ENCODE data around the gene PDLIM1. TPM values are rescaled to one million over a fixed set of nuclear protein-coding genes. Genes with fewer than 3 reads are reported as not detected.

The PDLIM1 gene
- total and polyA plus RNA-seq, 2 donors (not counting 1 experiment from before 2014, with no cell fraction given): 24.3 to 390 TPM

GRCh38 chr10:95315509-95315908, 24.7 kb upstream of the PDLIM1 start:
- no peaks in the 10 kb centered on the region for H3K9me3 ChIP-seq (ENCODE audit: control insufficient read depth, insufficient read depth, low read depth, low read length)
- H3K4me1 ChIP-seq (ENCODE audit: control insufficient read depth, extremely low read depth, insufficient read depth, low read length): no peaks in the 10 kb centered on the region
- no peaks in the 10 kb centered on the region for H3K27me3 ChIP-seq (ENCODE audit: control insufficient read depth, insufficient read depth, low read length)
- H3K9ac ChIP-seq (ENCODE audit: insufficient read depth, low read length): no peak overlapping the region
- no peaks in the 10 kb centered on the region for H3K79me2 ChIP-seq (ENCODE audit: control insufficient read depth, insufficient read depth, low read length)
- no peaks in the 10 kb centered on the region for H3K36me3 ChIP-seq (ENCODE audit: control insufficient read depth, insufficient read depth, low read length)
- TF ChIP-seq EZH2 (IDR thresholded peaks at IDR 0.05; ENCODE audit: low read length, missing control alignments): no peak
- no peak for TF ChIP-seq CTCF (conservative IDR thresholded peaks at IDR 0.05 in 1 of 2, IDR thresholded peaks at IDR 0.05 in 1 of 2; ENCODE audit: low read depth in 1 of 2, low read length in 2 of 2)
- H3K4me3 ChIP-seq (replicated peaks in 1 of 4; ENCODE audit: control extremely low read depth in 1 of 4, insufficient read depth in 1 of 4, low read depth in 3 of 4, low read length in 4 of 4): no peak overlapping the region
- DNase-seq (ENCODE audit: low read depth in 2 of 2): no peak
- H3K27ac ChIP-seq (ENCODE audit: insufficient read depth, low read length): no peak overlapping the region
- no peak overlapping the region for H2AFZ ChIP-seq (ENCODE audit: low read length)
- H3K4me2 ChIP-seq (ENCODE audit: extremely low read depth, insufficient read depth, low read length): no peak overlapping the region
- no peaks in the 10 kb centered on the region for H4K20me1 ChIP-seq (ENCODE audit: control insufficient read depth, extremely low read depth, insufficient read depth, low read length)

GRCh38 chr10:95314192-95314918, 23.6 kb upstream of the PDLIM1 start:
- Histone ChIP-seq H4K20me1 (ENCODE audit: control insufficient read depth, extremely low read depth, insufficient read depth, low read length) (no peaks in the 10 kb centered on the region), H3K27me3 (ENCODE audit: control insufficient read depth, insufficient read depth, low read length) (no peaks in the 10 kb centered on the region), H3K4me1 (ENCODE audit: control insufficient read depth, extremely low read depth, insufficient read depth, low read length) (no peaks in the 10 kb centered on the region), H3K36me3 (ENCODE audit: control insufficient read depth, insufficient read depth, low read length) (no peaks in the 10 kb centered on the region), H3K4me3 (replicated peaks in 1 of 4; ENCODE audit: control extremely low read depth in 1 of 4, insufficient read depth in 1 of 4, low read depth in 3 of 4, low read length in 4 of 4) (no peak overlapping the region), H3K27ac (ENCODE audit: insufficient read depth, low read length) (no peak overlapping the region), H3K4me2 (ENCODE audit: extremely low read depth, insufficient read depth, low read length) (no peak overlapping the region), H2AFZ (ENCODE audit: low read length) (no peak overlapping the region), H3K79me2 (ENCODE audit: control insufficient read depth, insufficient read depth, low read length) (no peaks in the 10 kb centered on the region), H3K9me3 (ENCODE audit: control insufficient read depth, insufficient read depth, low read depth, low read length) (no peaks in the 10 kb centered on the region), H3K9ac (ENCODE audit: insufficient read depth, low read length) (no peak overlapping the region)
- no peak for DNase-seq (ENCODE audit: low read depth in 2 of 2)
- TF ChIP-seq EZH2 (IDR thresholded peaks at IDR 0.05; ENCODE audit: low read length, missing control alignments) (no peak), CTCF (conservative IDR thresholded peaks at IDR 0.05 in 1 of 2, IDR thresholded peaks at IDR 0.05 in 1 of 2; ENCODE audit: low read depth in 1 of 2, low read length in 2 of 2) (no peak)

- H3K79me2 ChIP-seq (ENCODE audit: control insufficient read depth, insufficient read depth, low read length): no peaks in the 10 kb centered on the region
- H3K4me1 ChIP-seq (ENCODE audit: control insufficient read depth, extremely low read depth, insufficient read depth, low read length): peaks cover 6% of the 10 kb centered on the region
- no peaks in the 10 kb centered on the region for H4K20me1 ChIP-seq (ENCODE audit: control insufficient read depth, extremely low read depth, insufficient read depth, low read length)
- DNase-seq (ENCODE audit: low read depth in 2 of 2): no peak
- no peaks in the 10 kb centered on the region for H3K9me3 ChIP-seq (ENCODE audit: control insufficient read depth, insufficient read depth, low read depth, low read length)
- H3K27ac ChIP-seq (ENCODE audit: insufficient read depth, low read length): no peak overlapping the region
- TF ChIP-seq CTCF (conservative IDR thresholded peaks at IDR 0.05 in 1 of 2, IDR thresholded peaks at IDR 0.05 in 1 of 2; ENCODE audit: low read depth in 1 of 2, low read length in 2 of 2) (no peak), EZH2 (IDR thresholded peaks at IDR 0.05; ENCODE audit: low read length, missing control alignments) (no peak)
- H2AFZ ChIP-seq (ENCODE audit: low read length): no peak overlapping the region
- H3K36me3 ChIP-seq (ENCODE audit: control insufficient read depth, insufficient read depth, low read length): no peaks in the 10 kb centered on the region
- no peak overlapping the region for H3K9ac ChIP-seq (ENCODE audit: insufficient read depth, low read length)
- no peak overlapping the region for H3K4me3 ChIP-seq (replicated peaks in 1 of 4; ENCODE audit: control extremely low read depth in 1 of 4, insufficient read depth in 1 of 4, low read depth in 3 of 4, low read length in 4 of 4)
- no peak overlapping the region for H3K4me2 ChIP-seq (ENCODE audit: extremely low read depth, insufficient read depth, low read length)
- H3K27me3 ChIP-seq (ENCODE audit: control insufficient read depth, insufficient read depth, low read length): no peaks in the 10 kb centered on the region
Measured at GRCh38 chr10:95312986-95313495, 22.2 kb upstream of the PDLIM1 start.
